ENCODE results near the gene HASPIN.
"Not testable (repeated sequence)": the region's sequence is repeated elsewhere in the genome, so short reads cannot be mapped to it uniquely, and the experiment has no call there.

Gene HASPIN

DNA sequence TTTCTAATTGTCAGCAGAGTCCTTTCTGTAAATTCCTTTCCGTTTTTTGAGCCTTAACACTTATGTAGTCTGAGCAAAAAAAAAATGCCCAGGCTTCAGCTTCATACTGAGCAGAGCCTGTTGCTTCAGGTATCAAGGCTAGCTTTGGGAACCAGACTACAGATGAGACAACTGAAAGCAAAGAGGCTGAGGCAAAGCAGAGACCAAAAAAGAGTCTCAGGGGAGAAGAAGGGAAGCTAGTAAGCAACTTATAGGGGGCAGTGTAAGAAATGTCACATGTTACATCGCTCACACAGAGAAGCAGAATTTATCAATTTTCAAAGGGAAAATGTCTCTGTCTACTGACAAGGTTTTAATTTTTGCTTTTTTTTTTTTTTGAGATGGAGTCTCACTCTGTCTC is 3.3 kb downstream of the HASPIN start:
- TF ChIP-seq POLR2A (IDR thresholded peaks at IDR 0.05; ENCODE audit: extremely low read depth, insufficient read length), result no peak
- TF ChIP-seq, protein P1, sequence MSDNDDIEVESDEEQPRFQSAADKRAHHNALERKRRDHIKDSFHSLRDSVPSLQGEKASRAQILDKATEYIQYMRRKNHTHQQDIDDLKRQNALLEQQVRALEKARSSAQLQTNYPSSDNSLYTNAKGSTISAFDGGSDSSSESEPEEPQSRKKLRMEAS (IDR thresholded peaks at IDR 0.05; ENCODE audit: low read depth, low read length), result no peak
- TF ChIP-seq MYC (IDR thresholded peaks at IDR 0.05; ENCODE audit: low read depth, low read length), result no peak
- TF ChIP-seq, protein P2, sequence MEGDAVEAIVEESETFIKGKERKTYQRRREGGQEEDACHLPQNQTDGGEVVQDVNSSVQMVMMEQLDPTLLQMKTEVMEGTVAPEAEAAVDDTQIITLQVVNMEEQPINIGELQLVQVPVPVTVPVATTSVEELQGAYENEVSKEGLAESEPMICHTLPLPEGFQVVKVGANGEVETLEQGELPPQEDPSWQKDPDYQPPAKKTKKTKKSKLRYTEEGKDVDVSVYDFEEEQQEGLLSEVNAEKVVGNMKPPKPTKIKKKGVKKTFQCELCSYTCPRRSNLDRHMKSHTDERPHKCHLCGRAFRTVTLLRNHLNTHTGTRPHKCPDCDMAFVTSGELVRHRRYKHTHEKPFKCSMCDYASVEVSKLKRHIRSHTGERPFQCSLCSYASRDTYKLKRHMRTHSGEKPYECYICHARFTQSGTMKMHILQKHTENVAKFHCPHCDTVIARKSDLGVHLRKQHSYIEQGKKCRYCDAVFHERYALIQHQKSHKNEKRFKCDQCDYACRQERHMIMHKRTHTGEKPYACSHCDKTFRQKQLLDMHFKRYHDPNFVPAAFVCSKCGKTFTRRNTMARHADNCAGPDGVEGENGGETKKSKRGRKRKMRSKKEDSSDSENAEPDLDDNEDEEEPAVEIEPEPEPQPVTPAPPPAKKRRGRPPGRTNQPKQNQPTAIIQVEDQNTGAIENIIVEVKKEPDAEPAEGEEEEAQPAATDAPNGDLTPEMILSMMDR (IDR thresholded peaks at IDR 0.05; ENCODE audit: low read depth, low read length), result no peak
- peak; percentile 63 for DNase-seq (ENCODE audit: low read depth)
- H3K4me3 ChIP-seq (ENCODE audit: low read depth, low read length), result no peak overlapping the region

DNA sequence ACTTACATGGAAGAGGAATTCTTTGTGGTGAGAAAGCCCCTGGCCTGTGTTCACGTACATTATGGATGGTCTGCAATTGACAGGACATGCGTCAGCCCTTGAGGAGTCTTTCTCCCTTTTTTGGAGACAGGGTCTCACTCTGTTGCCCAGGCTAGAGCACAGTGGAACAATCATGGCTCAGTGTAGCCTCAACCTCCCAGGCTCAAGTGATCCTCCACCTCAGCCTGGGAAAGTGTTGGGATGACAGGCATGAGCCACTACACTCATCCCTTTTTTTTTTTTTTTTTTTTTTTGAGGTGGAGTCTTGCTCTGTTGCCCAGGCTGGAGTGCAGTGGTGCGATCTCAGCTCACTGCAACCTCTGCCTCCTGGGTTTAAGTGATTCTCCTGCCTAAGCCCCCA is 4.4 kb downstream of the HASPIN start:
- not testable (repeated sequence) for H3K4me3 ChIP-seq (ENCODE audit: low read depth, low read length); DNase-seq (ENCODE audit: low read depth)

DNA sequence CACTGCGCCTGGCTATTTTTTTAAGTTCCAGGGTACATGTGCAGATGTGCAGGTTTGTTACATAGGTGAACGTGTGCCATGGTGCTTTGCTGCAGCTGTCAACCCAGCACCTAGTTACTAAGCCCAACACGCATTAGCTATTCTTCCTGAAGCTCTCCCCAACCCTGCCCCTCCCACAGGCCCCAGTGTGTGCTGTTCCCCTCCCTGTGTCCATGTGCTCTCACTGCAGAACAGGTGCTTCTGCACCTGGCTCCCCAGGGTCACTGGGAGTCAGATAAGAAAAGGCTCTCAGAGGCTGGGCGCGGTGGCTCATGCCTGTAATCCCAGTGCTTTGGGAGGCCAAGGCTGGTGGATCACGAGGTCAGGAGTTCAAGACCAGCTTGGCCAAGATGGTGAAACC is 6.2 kb downstream of the HASPIN start:
- H3K4me3 ChIP-seq (ENCODE audit: low read depth, low read length), result no peak overlapping the region
- TF ChIP-seq, protein P2 (IDR thresholded peaks at IDR 0.05; ENCODE audit: low read depth, low read length), result no peak
- no peak for TF ChIP-seq POLR2A (IDR thresholded peaks at IDR 0.05; ENCODE audit: extremely low read depth, insufficient read length)
- TF ChIP-seq, protein P1 (IDR thresholded peaks at IDR 0.05; ENCODE audit: low read depth, low read length), result no peak
- TF ChIP-seq MYC (IDR thresholded peaks at IDR 0.05; ENCODE audit: low read depth, low read length), result no peak
- DNase-seq (ENCODE audit: low read depth), result no peak

DNA sequence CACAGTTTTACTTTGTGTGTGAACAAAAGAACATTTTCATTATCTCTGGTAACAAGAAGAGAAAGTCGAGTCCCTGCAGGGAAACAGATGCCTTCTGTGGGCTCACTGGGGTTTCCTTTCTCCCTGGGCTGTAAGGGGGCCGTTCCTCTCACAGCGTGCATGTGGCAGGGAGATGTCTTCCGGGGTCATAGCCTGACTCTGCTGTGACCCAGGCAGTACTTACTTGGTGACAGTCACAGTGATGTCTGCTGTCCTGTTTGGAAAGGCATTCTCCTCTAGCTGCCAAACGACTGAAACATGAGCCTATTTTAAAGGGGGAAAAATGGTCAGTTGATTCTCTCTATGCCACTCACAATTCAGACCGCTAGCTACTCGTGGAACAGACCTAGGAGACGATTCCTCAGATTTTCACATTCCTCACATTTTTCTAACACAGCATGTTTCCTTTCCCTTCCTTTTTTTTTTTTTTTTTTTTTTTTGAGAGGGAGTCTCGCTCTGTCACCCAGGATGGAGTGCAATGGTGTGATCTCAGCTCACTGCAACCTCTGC is 7.3 kb downstream of the HASPIN start:
- H3K4me3 ChIP-seq (ENCODE audit: low read depth, low read length), result no peak overlapping the region
- TF ChIP-seq POLR2A (IDR thresholded peaks at IDR 0.05; ENCODE audit: extremely low read depth, insufficient read length) (no peak), MYC (IDR thresholded peaks at IDR 0.05; ENCODE audit: low read depth, low read length) (no peak)
- TF ChIP-seq, protein P1 (IDR thresholded peaks at IDR 0.05; ENCODE audit: low read depth, low read length), result no peak
- TF ChIP-seq, protein P2 (IDR thresholded peaks at IDR 0.05; ENCODE audit: low read depth, low read length), result no peak
- DNase-seq (ENCODE audit: low read depth), result no peak

DNA sequence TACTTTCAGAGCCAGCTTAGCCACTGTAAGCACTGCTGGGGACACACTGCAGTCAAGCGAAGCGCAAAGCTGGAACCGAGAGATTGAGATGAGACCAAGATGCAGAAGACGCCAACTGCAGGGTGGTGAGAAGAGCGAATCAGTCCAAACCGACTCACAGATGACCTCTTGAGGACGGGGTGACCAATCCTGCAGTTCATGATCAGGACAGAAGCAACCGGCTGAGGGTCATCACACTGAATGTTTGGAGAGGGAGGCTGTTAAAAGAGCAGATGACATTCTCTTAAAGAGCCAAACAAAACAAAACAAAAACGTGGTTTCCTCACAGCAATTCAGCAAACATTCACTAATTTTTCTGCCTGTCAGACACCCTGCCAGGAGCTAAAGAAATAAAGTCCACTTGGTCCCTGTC is 8.5 kb downstream of the HASPIN start:
- no peak overlapping the region for H3K4me3 ChIP-seq (ENCODE audit: low read depth, low read length)
- no peak for DNase-seq (ENCODE audit: low read depth)
- TF ChIP-seq, protein P1 (IDR thresholded peaks at IDR 0.05; ENCODE audit: low read depth, low read length), result no peak
- TF ChIP-seq, protein P2 (IDR thresholded peaks at IDR 0.05; ENCODE audit: low read depth, low read length), result no peak

DNA sequence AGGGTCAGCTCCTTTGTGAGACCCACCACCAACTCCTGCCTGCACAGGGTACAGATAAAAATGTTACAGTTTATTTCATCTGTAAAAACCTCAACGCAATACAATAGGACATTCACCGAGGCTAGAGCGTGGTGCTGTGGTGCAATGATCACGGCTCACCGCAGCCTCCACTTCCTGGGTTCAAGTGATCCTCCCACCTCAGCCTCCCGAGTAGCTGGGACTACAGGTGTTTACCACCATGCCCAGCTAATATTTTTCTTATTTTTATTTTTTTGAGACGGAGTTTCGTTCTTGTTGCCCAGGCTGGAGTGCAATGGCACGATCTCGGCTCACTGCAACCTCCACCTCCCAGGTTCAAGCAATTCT is 11.2 kb downstream of the HASPIN start:
- DNase-seq (ENCODE audit: low read depth); H3K4me3 ChIP-seq (ENCODE audit: low read depth, low read length): not testable (repeated sequence)

DNA sequence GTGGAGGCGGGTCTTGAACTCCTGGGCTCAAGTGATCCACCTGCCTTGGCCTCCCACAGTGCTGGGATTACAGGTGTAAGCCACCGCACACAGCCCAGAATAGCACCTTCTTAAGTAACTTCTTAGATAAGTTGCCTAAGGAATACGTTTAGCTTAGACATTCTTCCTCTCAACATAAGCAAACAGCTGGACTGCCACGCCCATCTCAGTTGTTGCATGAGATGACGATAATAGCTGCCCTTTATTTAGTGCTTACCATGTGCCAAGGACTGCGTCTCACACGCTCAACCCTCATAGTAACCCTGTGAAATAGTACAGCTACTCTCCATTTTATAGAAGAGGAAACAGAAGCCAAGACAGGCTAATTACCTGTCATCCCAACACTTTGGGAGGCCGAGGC is 11.8 kb downstream of the HASPIN start:
- H3K4me3 ChIP-seq (ENCODE audit: low read depth, low read length), result no peak overlapping the region
- DNase-seq (ENCODE audit: low read depth), result no peak
- TF ChIP-seq, protein P1 (IDR thresholded peaks at IDR 0.05; ENCODE audit: low read depth, low read length), result no peak
- TF ChIP-seq POLR2A (IDR thresholded peaks at IDR 0.05; ENCODE audit: extremely low read depth, insufficient read length) (no peak), MYC (IDR thresholded peaks at IDR 0.05; ENCODE audit: low read depth, low read length) (no peak)
- TF ChIP-seq, protein P2 (IDR thresholded peaks at IDR 0.05; ENCODE audit: low read depth, low read length), result no peak

Measured in NB4 (cell line).